HG03103 (cell line): Measurements from ENCODE around the gene SEC24C.
"Not testable (repeated sequence)": the region's sequence is repeated elsewhere in the genome, so short reads cannot be mapped to it uniquely, and the experiment has no call there.

ENCODE experiments used
- ATAC-seq: cut with Tn5 transposase; IDR thresholded peaks from one replicate; pipeline ENCODE4 v1.9.1; 2021; ENCODE audit warnings: low read depth; ENCODE audit not compliant: unreplicated experiment

SEC24C gene

GRCh38 chr10:73790886-73791625 is 46.9 kb downstream of the SEC24C start:
- no peak for ATAC-seq

GRCh38 chr10:73791871-73792400 is 47.8 kb downstream of the SEC24C start:
- ATAC-seq, result no peak

DNA sequence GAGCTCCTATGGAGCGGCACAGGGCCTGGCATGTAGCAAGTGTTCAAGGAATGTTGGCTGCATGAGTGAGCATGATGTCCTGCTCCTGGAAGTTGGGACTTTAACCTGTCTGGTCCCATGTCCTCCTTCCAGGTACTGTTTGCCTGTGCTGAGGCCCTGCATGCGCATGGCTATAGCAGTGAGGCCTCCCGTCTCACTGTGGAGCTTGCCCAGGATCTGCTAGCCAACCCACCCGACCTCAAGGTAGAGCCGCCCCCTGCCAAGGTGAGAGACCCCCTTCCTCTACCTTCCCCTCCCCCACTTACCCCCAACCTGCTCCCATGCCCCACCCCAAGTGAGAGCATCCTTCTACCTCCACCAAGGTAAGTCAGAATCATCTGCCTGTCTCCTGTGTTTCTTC is 49.3 kb downstream of the SEC24C start:
- ATAC-seq, result no peak

GRCh38 chr10:73795491-73795890 is 51.3 kb downstream of the SEC24C start:
- not testable (repeated sequence) for ATAC-seq

DNA sequence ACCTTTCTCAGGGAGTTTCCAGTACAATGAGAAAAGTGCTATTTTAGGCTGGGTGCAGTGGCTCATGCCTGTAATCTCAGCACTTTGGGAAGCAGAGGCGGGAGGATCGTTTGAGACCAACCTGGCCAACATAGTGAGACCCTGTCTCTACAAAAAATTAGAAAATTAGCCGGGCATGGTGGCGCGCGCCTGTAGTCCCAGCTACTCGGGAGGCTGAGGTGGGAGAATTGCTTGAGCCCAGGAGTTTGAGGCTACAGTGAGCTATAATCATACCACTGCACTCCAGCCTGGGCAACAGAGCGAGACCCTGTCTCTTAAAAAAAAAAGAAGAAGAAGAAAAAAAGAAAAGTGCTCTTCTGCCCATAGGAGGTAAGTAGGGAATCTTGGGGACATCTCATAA is 51.9 kb downstream of the SEC24C start:
- ATAC-seq, result not testable (repeated sequence)

GRCh38 chr10:73796766-73797165 is 52.6 kb downstream of the SEC24C start:
- no peak for ATAC-seq

GRCh38 chr10:73797324-73798025 is 53.3 kb downstream of the SEC24C start:
- no peak for ATAC-seq

DNA sequence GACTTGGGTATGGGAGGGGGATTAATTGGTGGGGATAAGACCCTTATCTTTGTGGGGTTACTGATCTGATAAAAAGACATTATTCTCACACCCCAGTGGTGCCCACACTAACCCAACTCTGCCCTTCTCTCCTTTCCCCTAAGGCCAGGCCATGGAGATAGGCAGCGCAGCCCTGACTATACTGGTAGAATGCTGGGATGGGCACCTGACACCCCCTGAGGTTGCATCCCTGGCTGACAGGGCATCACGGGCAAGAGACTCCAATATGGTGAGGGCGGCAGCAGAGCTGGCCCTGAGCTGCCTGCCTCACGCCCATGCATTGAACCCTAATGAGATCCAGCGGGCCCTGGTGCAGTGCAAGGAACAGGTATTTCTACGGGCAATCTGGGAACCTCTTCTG is 53.9 kb downstream of the SEC24C start:
- ATAC-seq, result no peak

DNA sequence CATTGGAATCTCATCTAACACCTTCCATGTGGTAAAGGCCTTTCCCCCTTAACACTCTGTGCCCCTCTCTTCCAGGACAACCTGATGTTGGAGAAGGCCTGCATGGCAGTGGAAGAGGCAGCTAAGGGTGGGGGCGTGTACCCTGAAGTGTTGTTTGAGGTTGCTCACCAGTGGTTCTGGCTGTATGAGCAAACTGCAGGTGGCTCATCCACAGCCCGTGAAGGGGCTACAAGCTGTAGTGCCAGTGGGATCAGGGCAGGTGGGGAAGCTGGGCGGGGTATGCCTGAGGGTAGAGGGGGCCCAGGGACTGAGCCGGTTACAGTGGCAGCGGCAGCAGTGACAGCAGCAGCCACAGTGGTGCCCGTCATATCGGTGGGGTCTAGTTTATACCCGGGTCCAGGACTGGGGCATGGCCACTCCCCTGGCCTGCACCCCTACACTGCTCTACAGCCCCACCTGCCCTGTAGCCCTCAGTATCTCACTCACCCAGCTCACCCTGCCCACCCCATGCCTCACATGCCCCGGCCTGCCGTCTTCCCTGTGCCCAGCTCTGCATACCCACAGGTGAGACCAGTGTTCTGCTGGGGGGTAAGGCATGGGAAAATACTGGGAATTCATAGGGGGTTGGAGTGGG is 54.9 kb downstream of the SEC24C start:
- no peak for ATAC-seq

DNA sequence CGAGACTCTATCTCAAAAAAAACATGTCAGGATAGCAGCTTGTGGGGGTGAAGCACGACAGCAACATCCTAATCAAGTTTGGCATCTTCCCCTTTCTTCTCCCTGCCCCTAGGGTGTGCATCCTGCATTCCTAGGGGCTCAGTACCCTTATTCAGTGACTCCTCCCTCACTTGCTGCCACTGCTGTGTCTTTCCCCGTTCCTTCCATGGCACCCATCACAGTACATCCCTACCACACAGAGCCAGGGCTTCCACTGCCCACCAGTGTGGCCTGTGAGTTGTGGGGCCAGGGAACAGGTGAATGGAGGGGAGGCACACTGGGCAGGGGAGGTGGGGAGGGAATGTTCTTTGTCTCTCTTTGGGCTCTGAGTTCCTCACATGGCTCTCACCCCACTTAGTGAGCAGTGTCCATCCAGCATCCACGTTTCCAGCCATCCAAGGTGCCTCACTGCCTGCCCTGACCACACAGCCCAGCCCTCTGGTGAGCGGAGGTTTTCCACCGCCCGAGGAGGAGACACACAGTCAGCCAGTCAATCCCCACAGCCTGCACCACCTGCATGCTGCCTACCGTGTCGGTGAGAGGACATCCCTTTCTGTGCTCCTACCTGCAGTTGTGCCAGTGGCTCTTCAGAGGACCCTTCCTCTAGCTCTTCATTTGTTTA is 55.9 kb downstream of the SEC24C start:
- no peak for ATAC-seq

DNA sequence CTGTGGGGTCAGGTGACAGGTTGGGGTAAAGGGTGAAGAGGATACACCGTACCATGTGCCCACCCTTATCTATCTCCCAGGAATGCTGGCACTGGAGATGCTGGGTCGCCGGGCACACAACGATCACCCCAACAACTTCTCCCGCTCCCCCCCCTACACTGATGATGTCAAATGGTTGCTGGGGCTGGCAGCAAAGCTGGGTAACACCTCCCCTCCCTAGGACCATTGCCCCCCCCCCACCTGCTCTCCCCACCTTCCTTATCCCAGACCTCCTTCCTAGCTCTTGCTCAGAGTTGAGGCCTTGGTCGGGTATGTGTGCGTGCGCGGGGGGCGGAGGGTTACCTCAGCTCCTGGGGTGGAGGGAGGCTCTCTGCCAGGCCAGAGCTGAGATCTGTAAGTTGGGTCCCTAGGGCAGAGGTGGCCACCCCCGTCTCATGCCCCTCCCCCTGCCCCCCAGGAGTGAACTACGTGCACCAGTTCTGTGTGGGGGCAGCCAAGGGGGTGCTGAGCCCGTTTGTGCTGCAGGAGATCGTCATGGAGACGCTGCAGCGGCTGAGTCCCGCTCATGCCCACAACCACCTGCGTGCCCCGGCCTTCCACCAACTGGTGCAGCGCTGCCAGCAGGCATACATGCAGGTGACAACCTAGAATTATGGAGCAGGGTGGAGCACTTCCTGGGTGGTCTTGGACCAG is 56.5 kb downstream of the SEC24C start:
- ATAC-seq, result no peak

DNA sequence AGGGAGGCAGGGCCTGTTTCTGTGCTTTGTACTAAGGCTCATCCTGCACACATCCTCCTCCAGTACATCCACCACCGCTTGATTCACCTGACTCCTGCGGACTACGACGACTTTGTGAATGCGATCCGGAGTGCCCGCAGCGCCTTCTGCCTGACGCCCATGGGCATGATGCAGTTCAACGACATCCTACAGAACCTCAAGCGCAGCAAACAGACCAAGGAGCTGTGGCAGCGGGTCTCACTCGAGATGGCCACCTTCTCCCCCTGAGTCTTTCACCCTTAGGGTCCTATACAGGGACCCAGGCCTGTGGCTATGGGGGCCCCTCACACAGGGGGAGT is 57.0 kb downstream of the SEC24C start:
- ATAC-seq, result no peak

- no peak for ATAC-seq
These were observed 58.3 kb downstream of the SEC24C start for GRCh38 chr10:73802276-73802991.

- peak; percentile 59 for ATAC-seq
These were observed 59.6 kb downstream of the SEC24C start for GRCh38 chr10:73803680-73804286.

DNA sequence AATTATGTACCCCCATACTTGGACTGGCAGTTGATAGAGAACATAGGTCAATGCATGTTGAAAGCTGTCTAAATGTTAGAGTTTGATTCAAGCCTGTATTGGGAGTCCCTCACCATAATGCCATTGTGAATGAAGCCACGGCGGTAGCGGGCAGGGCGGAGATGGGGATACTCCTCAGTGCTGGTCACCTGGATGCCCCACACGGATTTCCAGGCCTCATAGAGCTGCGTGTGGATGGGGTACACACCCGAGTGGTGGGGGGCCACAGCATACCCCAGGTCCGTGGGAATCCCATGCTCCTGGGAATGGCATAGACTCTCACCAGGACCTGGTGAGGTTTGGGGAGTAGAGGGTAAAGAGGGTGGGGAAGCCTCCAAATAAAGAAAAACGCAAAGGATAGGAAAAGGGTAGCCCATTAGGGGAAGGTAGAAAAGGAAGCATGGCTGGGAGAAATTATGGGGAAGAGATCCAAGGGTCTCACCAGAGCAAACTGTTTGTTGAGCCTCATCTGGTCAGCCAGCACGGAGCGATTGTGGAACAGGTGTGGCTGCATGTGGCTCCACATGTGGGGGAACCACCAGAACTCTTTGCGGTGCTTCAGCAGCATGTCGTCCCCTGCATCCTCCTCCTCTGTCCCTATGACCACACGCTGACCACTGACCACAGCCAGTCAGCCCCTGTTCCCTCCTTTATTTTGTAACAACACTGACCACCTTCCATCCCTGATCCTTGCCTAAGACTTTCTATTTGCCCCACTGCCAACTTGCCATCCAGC is 62.2 kb downstream of the SEC24C start:
- ATAC-seq, result no peak

DNA sequence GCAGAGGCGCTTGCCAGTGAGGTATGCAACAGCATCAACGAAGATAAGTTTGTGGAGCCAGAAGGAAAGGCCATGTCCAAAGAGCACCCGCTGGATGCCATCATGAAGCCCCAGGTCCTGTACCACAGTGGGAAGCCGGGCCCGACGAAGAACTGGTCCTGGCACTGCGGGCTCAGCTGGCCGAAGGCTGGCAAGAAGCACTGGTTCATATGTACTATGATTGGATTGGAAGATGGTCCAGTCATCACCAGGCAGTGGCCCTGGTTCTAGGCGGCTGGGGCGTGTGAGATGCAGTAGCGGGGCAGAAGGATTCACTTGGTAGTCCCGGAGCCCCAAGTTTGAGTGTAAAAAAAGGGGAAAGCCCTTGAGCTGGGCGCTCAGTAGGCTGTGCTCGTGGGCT is 63.3 kb downstream of the SEC24C start:
- no peak for ATAC-seq

DNA sequence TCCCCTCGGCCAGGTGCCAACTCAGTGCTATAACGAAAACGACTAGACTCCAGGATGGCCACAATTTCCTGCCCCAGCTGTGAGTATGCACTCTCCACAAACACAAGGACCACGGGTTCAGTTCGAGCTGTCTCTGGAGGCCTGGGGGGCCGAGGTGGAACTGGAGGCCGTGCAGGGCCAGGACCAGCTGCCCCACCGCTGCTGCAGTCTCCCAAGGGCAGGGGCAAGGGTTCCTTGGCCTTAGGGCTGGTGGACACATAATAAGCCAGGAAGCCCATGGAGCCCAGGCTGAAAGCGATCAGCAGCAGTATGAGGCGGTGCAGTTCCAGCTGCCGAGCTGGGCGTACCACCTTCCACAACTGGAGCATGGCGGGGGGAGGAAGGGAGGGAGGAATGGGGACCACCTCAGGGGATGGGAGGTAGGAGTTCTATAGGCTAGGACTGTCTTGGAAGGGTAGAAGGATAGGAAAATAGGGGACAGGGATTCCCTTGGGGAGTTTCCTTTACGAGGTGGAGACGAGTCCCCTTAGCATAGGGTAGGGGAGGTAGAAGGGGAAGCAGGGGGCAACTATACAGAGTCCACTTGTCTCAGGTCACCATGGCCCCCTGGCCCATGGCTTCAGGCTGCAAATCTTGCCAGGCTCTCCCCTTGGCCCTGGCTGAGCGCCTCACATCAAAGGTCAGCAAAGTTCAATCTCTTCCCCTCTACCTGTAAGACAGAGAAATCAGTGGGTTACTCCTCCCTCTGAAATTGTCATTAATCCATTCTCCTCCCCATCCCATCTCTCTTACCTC is 64.0 kb downstream of the SEC24C start:
- ATAC-seq, result no peak
